Activated T-cell treated with anti-CD3 and anti-CD28 coated beads, Interleukin-2, amount 50 U/mL, for 24 hours (primary cell): ENCODE results near the gene IFI35.
"Not testable (repeated sequence)": the region's sequence is repeated elsewhere in the genome, so short reads cannot be mapped to it uniquely, and the experiment has no call there.

Source experiments
- DNase-seq: peaks from one replicate; pipeline ENCODE4 v3.0.0-alpha.2; 2020
- H3K27ac Mint-ChIP-seq: 2 replicates; pipeline ENCODE4 v1.8.0; 2020; ENCODE audit warnings: mild to moderate bottlenecking, mixed read lengths
- H3K27me3 Mint-ChIP-seq: 2 replicates; pipeline ENCODE4 v1.8.0; 2020; ENCODE audit warnings: mixed read lengths
- H3K36me3 Mint-ChIP-seq: 2 replicates; pipeline ENCODE4 v1.8.0; 2020; ENCODE audit warnings: low read depth, mixed read lengths
- H3K4me1 Mint-ChIP-seq: 2 replicates; pipeline ENCODE4 v1.8.0; 2020; ENCODE audit warnings: low read depth, mixed read lengths
- H3K4me3 Mint-ChIP-seq: 2 replicates; pipeline ENCODE4 v1.8.0; 2020; ENCODE audit warnings: mild to moderate bottlenecking, moderate library complexity, mixed read lengths
- H3K9me3 Mint-ChIP-seq: 2 replicates; pipeline ENCODE4 v1.8.0; 2020; ENCODE audit warnings: mixed read lengths

The IFI35 gene

DNA sequence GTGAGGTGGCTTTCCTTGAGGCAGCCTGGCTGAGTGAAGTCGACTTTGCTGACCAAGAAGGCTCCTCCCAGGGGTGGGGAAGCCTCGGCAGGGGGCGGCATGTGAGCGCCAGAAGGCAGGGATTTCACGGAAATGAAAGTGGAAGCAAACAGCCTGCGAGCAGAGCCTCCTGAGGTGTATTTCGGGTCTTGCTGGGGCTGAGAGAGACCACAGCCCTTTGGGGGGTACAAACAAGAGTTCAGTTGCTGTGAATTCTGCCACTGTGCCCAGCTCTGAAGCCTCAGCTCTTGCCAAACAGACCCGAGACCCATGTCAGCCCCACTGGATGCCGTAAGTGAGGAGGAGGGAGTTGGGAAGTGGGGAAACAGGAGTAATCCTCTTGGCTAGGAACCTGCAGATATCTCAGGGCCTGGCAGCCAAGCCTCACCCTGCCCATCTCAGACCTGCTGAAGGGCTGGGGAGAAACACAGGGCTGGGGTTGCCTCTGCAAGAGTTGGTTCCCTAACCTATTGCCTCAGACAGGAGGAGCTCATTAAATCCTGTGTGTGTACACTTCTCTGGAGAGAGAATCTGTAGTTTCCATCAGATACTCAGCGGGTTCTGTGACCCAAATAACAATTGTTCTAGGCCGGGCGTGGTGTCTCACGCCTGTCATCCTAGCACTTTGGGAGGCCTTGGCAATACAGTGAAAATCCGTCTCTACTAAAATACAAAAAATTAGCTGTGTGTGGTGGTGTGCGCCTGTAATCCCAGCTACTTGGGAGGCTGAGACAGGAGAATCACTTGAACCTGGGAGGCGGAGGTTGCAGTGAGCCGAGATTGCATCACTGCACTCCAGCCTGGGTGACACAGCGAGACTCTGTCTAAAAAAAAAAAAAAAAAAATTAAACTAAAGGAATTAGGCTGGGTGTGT is at the start of gene IFI35:
TSS of gene IFI35 (plus strand) at position 146 of the 913 bp plus-strand sequence. CDS start at position 310, 164 bp downstream.
- Mint-ChIP-seq H3K27me3 (no peaks in the 10 kb centered on the region), H3K4me3 (peak within 1 kb of the TSS; percentile 99), H3K27ac (peak within 1 kb of the TSS; percentile 100), H3K9me3 (no peaks in the 10 kb centered on the region), H3K36me3 (peaks cover 58% of the 10 kb centered on the region), H3K4me1 (peaks cover 49% of the 10 kb centered on the region)
- DNase-seq: peak; percentile 88

DNA sequence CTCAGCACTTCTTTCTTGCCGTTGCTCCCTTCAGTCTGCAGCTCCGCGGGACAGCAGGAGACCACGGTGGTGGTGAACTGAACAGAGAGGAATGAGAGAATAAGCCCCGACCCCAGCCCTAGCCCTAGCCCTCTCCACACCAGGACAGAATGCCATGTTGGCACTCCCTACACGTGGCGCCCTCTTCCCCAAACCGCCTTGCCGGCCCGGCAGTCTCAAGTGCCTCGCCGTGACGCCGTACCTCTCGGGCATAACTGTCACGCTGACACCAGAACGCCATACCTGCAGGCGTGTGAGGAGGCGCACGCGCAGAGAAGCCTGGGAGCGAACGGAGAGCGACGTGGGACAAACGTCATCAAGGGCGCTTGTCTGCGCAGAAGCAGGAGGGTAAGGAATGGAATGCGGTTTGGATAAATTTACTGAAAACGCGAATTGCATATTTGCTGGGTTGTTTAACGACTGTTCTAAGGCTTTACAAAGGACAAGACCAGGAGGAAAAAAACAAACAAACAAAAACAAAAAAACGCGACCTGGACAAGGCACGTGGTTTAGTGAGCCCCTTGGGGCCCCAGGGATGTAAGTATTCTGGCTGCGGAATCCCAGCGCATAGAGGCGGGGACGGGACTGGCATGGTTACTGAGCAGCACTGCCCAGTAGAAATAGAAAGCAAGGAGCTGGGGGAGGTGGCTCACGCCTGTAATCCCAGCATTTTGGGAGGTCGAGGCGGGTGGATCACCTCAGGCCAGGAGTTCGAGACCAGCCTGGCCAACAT is 42.2 kb upstream of the IFI35 start, which contains the start of gene AARSD1:
TSS of gene AARSD1 (minus strand) at position 294 of the 772 bp plus-strand sequence. CDS start at position 280, 14 bp downstream.
- Mint-ChIP-seq H3K9me3 (no peaks in the 10 kb centered on the region), H3K36me3 (peaks cover 50% of the 10 kb centered on the region), H3K4me3 (peak within 1 kb of the TSS; percentile 98), H3K27ac (peak within 1 kb of the TSS; percentile 98), H3K4me1 (peaks cover 27% of the 10 kb centered on the region), H3K27me3 (no peaks in the 10 kb centered on the region)
- DNase-seq: peak; percentile 89

DNA sequence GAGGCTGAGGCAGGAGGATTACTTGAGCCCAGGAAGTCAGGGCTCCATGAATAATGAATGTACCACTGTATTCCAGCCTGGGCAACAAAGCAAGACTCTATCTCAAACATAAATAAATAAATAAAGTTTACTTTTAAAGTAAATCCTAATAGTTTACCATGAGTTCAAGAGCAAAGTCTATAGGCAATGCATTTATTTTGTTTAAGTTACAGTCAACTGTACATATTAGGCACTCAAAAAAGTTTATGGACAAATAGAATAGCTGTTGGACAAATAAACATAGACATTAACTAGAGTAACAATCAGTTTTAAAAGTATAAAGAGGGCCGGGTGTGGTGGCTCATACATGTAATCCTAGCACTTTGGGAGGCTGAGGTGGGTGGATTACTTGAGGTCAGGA is 38.7 kb upstream of the IFI35 start:
- H3K4me3 Mint-ChIP-seq: no peak overlapping the region
- peaks cover 12% of the 10 kb centered on the region for H3K4me1 Mint-ChIP-seq
- peaks cover 16% of the 10 kb centered on the region for H3K36me3 Mint-ChIP-seq
- H3K27ac Mint-ChIP-seq: no peak overlapping the region
- no peak for DNase-seq
- H3K9me3 Mint-ChIP-seq: no peaks in the 10 kb centered on the region
- H3K27me3 Mint-ChIP-seq: no peaks in the 10 kb centered on the region

DNA sequence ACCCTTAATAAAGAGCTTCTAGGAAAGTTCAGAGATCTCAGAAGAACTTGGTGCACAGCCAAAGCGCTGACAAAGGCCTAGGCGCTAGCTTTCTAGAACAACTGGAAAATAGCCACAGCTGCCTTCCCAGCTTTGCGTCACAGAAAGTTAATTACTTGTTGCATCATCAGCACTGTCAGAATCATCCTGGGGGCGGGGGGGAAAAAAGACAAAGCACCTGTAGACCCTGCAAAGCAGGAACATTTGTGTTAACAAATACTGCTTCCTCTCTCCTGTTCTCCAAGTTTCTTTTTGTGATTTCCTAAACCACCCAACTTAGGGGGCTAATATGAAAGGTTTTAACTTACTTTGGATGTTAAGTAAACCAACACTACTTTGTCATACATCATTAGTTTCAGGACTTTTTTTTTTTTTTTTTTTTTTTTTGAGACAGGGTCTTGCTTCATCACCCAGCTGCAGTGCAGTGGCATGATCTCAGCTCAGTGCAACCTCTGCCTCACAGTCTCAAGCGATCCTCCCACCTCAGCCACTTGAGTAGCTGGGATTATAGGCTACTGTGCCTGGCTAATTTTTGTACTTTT is 37.5 kb upstream of the IFI35 start:
- Mint-ChIP-seq H3K36me3 (peaks cover 6% of the 10 kb centered on the region), H3K4me3 (no peak overlapping the region), H3K27ac (no peak overlapping the region), H3K9me3 (no peaks in the 10 kb centered on the region), H3K4me1 (peaks cover 5% of the 10 kb centered on the region), H3K27me3 (no peaks in the 10 kb centered on the region)
- no peak for DNase-seq

DNA sequence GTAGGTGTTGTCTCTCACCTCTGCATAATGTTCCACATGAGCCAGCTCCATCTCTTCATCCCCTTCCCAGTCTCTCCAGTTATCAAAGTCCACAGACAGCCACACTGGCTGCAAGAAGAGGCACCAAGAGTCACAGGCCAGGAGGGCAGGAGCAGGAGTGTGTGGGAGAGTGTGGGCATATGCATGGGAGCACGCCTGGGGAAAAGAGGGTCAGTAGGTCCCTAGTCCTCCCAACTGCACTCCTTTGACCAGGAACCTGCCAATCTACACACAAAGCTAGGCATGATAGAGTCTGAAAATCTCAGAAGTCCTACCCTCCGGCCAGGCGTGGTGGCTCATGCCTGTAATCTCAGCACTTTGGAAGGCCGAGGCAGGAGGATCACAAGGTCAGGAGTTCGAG is 35.0 kb upstream of the IFI35 start:
- Mint-ChIP-seq H3K27me3 (no peaks in the 10 kb centered on the region), H3K4me1 (no peaks in the 10 kb centered on the region), H3K27ac (no peak overlapping the region), H3K9me3 (no peaks in the 10 kb centered on the region), H3K36me3 (no peaks in the 10 kb centered on the region), H3K4me3 (no peak overlapping the region)
- no peak for DNase-seq

DNA sequence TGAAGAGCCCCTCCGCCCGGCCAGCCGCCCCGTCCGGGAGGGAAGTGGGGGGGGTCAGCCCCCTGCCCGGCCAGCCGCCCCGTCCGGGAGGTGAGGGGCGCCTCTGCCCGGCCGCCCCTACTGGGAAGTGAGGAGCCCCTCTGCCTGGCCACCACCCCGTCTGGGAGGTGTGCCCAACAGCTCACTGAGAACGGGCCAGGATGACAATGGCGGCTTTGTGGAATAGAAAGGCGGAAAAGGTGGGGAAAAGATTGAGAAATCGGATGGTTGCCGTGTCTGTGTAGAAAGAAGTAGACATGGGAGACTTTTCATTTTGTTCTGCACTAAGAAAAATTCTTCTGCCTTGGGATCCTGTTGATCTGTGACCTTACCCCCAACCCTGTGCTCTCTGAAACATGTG is 33.3 kb upstream of the IFI35 start:
- not testable (repeated sequence) for H3K27ac Mint-ChIP-seq, H3K4me3 Mint-ChIP-seq, DNase-seq, H3K4me1 Mint-ChIP-seq, H3K27me3 Mint-ChIP-seq, H3K9me3 Mint-ChIP-seq, H3K36me3 Mint-ChIP-seq

DNA sequence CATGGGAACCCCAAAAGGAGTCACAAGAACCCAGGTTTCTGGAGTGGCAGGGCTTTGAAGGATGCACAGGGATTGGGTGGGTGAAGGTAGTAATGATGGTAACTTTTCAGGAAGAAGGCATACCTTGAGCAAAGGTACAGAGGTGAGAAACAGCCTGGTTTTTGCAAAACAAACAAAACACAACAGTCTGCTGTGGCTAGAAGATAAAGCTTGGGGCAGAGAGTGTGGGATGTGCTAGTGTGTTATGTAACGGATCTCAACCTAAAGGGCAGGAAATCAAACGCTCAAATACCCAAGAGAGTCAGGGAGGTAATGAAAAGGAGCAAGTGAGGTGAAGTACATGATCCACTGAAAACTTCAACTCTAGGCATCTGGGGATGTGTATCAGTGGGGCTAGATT is 31.3 kb upstream of the IFI35 start:
- no peak for DNase-seq
- Mint-ChIP-seq H3K27ac (no peak overlapping the region), H3K9me3 (no peaks in the 10 kb centered on the region), H3K36me3 (peaks cover 3% of the 10 kb centered on the region), H3K4me1 (peaks cover 13% of the 10 kb centered on the region), H3K4me3 (no peak overlapping the region), H3K27me3 (no peaks in the 10 kb centered on the region)

DNA sequence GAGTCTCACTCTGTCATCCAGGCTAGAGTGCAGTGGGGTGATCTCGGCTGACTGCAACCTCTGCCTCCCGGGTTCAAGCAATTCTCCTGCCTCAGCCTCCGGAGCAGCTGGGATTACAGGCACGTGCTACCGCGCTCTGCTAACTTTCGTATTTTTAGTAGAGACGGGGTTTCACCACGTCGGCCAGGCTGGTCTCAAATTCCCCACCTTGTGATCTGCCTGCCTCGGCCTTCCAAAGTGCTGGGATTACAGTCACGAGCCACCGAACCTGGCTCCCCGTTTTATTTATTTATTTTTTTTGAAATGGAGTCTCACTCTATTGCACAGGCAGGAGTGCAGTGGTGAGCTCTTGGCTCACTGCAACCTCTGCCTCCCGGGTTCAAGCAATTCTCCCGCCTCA is 30.9 kb upstream of the IFI35 start:
- H3K27me3 Mint-ChIP-seq, H3K27ac Mint-ChIP-seq, H3K4me3 Mint-ChIP-seq, DNase-seq, H3K9me3 Mint-ChIP-seq, H3K36me3 Mint-ChIP-seq: not testable (repeated sequence)
- peaks cover 15% of the 10 kb centered on the region for H3K4me1 Mint-ChIP-seq

DNA sequence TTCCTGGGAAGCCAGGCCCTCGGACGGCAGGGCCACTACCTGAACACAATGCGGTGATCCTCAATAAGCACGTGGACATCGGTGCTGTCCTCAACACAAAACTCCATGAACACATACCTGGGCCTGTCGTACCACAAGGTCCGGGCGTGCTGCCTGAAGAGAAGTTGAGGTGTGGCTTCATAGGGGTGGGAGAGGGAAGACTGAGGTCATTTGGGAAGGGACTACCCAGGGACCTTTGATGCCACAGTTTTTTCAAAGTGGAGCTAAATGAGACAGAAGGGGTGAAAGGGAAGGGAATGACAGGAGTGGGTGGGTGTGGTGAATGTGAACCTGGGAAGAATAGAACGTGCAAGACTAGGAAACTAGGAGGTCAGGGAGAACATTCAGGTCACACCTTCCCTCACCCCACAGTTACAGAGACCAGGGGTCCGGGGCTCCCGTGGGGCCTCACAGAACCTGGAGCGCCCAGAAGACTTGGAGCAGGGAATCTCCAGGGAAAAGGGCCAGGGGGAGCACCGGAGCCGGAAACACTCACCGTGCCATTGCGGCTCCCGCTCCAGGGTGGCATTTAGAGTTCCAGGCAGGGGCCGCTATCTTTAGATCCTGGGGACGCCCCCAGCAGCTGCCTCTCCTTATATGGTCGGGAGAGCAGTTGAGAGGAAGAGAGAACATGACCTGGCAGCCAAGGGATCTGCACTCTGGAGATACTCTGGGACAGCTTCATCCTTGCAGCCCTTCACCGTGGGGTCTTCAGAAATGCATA is 26.9 kb upstream of the IFI35 start, which contains the start of gene PTGES3L:
TSS of gene PTGES3L (minus strand) at position 570 of the 763 bp plus-strand sequence. CDS start at position 543, 27 bp downstream.
- H3K4me1 Mint-ChIP-seq: peaks cover 38% of the 10 kb centered on the region
- peak within 1 kb of the TSS; percentile 99 for H3K4me3 Mint-ChIP-seq
- no peak for DNase-seq
- H3K36me3 Mint-ChIP-seq: peaks cover 36% of the 10 kb centered on the region
- H3K9me3 Mint-ChIP-seq: no peaks in the 10 kb centered on the region
- no peaks in the 10 kb centered on the region for H3K27me3 Mint-ChIP-seq
- H3K27ac Mint-ChIP-seq: peak within 1 kb of the TSS; percentile 99

DNA sequence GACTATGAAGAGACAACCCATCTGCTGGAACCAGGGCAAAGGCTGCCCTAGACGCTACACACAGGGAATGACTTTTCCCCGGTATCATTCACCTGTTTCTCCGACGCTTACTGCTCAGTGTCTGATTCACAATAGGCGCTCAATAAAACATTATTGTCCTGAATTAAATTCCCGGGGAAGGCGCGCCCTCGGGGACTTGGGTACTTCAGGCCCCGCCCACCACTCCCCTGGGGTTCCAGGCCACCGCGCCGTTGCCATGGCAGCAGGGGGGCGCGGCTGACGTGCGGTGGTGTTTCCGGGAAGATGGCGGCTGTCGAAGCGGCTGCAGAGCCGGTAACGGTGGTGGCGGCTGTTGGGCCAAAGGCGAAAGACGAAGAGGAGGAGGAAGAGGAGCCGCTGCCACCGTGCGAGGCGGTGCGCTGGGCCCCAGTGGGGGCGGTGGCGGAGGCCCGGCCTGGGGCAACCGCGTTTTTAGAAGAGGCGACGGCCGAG is 26.3 kb upstream of the IFI35 start, which contains the start of gene RUNDC1:
TSS of gene RUNDC1 (plus strand) at position 292 of the 492 bp plus-strand sequence. CDS start at position 304, 12 bp downstream.
- no peaks in the 10 kb centered on the region for H3K27me3 Mint-ChIP-seq
- peak within 1 kb of the TSS; percentile 99 for H3K4me3 Mint-ChIP-seq
- H3K36me3 Mint-ChIP-seq: peaks cover 42% of the 10 kb centered on the region
- DNase-seq: peak; percentile 95
- peaks cover 42% of the 10 kb centered on the region for H3K4me1 Mint-ChIP-seq
- H3K27ac Mint-ChIP-seq: peak within 1 kb of the TSS; percentile 99
- H3K9me3 Mint-ChIP-seq: no peaks in the 10 kb centered on the region

DNA sequence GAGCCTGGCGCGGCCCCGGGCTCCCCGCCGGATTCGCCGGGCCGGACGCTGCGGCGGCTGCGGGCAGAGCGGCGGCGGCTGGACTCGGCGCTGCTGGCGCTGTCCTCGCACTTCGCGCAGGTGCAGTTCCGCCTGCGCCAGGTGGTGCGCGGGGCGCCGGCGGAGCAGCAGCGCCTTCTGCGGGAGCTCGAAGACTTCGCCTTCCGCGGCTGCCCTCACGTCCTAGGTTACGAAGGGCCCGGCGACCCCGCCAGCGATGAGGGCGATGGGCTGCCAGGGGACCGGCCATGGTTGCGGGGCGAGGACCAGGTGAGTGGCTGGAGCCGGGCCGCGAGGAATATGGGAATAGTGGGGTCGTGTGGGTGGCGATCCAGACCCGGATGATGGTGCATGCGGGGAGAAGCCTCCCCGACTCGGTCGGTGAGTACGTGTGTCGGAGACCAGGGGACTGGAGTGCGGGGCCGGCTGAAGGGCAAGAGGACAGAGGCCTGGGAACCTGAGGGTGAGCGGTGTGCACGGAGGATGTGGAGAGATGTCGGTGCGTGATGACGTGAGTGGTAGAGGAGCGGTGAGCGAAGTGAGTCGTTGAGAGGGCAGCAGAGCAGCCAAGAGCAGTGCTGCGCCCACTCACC is 25.7 kb upstream of the IFI35 start:
- peaks cover 43% of the 10 kb centered on the region for H3K4me1 Mint-ChIP-seq
- peak overlapping the region; percentile 99 for H3K4me3 Mint-ChIP-seq
- no peaks in the 10 kb centered on the region for H3K27me3 Mint-ChIP-seq
- peak; percentile 71 for DNase-seq
- H3K27ac Mint-ChIP-seq: peak overlapping the region; percentile 99
- H3K9me3 Mint-ChIP-seq: no peaks in the 10 kb centered on the region
- peaks cover 47% of the 10 kb centered on the region for H3K36me3 Mint-ChIP-seq

DNA sequence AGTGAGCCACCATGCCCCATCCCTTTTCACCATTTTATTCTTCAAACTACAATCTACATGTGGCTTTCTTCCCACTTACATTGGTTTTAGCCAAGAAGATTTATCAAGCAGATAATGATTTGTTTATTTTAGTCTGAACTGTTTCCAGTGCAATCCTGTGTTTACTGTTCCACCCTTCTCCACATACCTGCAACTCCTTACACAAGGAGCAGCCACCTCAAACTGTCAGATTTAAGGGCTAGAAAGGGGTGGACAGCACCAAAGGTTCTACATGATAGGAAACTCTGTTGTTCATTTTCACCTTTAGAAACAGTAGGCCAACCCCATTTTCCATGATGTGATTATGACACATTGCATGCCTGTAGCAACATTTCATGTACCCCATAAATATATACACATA is 24.3 kb upstream of the IFI35 start:
- peaks cover 60% of the 10 kb centered on the region for H3K36me3 Mint-ChIP-seq
- peak overlapping the region; percentile 76 for H3K27ac Mint-ChIP-seq
- no peaks in the 10 kb centered on the region for H3K27me3 Mint-ChIP-seq
- no peak for DNase-seq
- H3K9me3 Mint-ChIP-seq: no peaks in the 10 kb centered on the region
- peak overlapping the region; percentile 99 for H3K4me3 Mint-ChIP-seq
- H3K4me1 Mint-ChIP-seq: peaks cover 43% of the 10 kb centered on the region

DNA sequence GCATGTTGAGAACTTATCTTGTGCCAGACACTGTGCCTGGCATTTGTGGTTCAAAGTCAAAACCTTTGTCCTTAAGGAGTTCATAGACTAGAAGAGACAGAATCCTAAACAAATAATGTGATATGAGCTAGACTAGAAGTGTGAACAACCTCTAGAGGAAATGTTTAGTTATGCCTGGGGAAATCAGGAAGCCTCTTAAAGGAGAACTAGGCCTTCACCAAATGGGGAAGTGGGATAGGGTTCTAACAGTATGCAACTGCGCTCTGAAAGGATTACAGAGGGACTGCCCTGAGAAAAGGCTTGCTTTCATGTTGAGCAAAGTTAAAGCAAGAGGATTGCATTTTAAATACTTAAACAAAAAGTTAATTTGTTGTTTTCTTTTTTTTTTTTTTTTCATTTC is 21.4 kb upstream of the IFI35 start:
- Mint-ChIP-seq H3K27ac (no peak overlapping the region), H3K27me3 (no peaks in the 10 kb centered on the region), H3K4me1 (peaks cover 30% of the 10 kb centered on the region), H3K4me3 (no peak overlapping the region), H3K9me3 (no peaks in the 10 kb centered on the region), H3K36me3 (peaks cover 85% of the 10 kb centered on the region)
- no peak for DNase-seq
